ENCODE data around the gene ZNF219. TPM values are rescaled to one million over a fixed set of nuclear protein-coding genes. Genes with fewer than 3 reads are reported as not detected.

The ZNF219 gene
- polyA plus RNA-seq, 3 donors = 14.4 to 56.1 (median 18.6) TPM

GRCh38 chr14:21103710-21104447 is 5.4 kb upstream of the ZNF219 start:
- 0% methylated on average over 59 to 62 of the region's 62 CpGs for WGBS, 3 donors

GRCh38 chr14:21103411-21103709 is 4.9 kb upstream of the ZNF219 start:
- WGBS, 3 donors = 1% methylated on average over 9 of the region's 9 CpGs
- peak overlapping the region; percentile 76 for H3K27ac ChIP-seq (ENCODE audit: low read depth, low read length)

More at GRCh38 chr14:21103710-21104447, 5.4 kb upstream of the ZNF219 start:
- H3K27ac ChIP-seq (ENCODE audit: low read depth, low read length) = peak overlapping the region; percentile 76

GRCh38 chr14:21102521-21103410 is 4.3 kb upstream of the ZNF219 start:
- WGBS, 3 donors = 19 to 23% (median 20%) methylated on average over 9 of the region's 9 CpGs
- no peak overlapping the region for H3K27ac ChIP-seq (ENCODE audit: low read depth, low read length)

GRCh38 chr14:21101802-21102413 is 3.5 kb upstream of the ZNF219 start:
- 87 to 91% (median 89%) methylated on average over 8 of the region's 8 CpGs for WGBS, 3 donors
- H3K27ac ChIP-seq (ENCODE audit: low read depth, low read length) = no peak overlapping the region

GRCh38 chr14:21100931-21101330 is 2.5 kb upstream of the ZNF219 start, which contains the start of gene TMEM253:
Gene TMEM253 (plus strand): TSS chr14:21101066. CDS start chr14:21101344, 278 bp downstream.
- no peak within 1 kb of the TSS for H3K27ac ChIP-seq (ENCODE audit: low read depth, low read length)
- WGBS, 3 donors = 81 to 83% (median 82%) methylated on average over 5 of the region's 5 CpGs

GRCh38 chr14:21099596-21099985 is 1.1 kb upstream of the ZNF219 start:
- WGBS, 3 donors = 58 to 80% (median 79%) methylated on average over 5 of the region's 5 CpGs
- H3K27ac ChIP-seq (ENCODE audit: low read depth, low read length) = no peak overlapping the region

- no peak overlapping the region for H3K27ac ChIP-seq (ENCODE audit: low read depth, low read length)
- 6 to 15% (median 12%) methylated on average over 16 of the region's 16 CpGs for WGBS, 3 donors
Measured at GRCh38 chr14:21098892-21099595, 589 bp upstream of the ZNF219 start.

GRCh38 chr14:21097636-21098075 is 799 bp downstream of the ZNF219 start:
- 0 to 9% (median 7%) methylated on average over 3 to 19 of the region's 19 CpGs for WGBS, 3 donors
- H3K27ac ChIP-seq (ENCODE audit: low read depth, low read length) = no peak overlapping the region

- no peak overlapping the region for H3K27ac ChIP-seq (ENCODE audit: low read depth, low read length)
- 34 to 67% (median 61%) methylated on average over 10 of the region's 10 CpGs for WGBS, 3 donors
Measured at GRCh38 chr14:21096978-21097635, 1.3 kb downstream of the ZNF219 start.

- 64 to 74% (median 72%) methylated on average over 3 of the region's 3 CpGs for WGBS, 3 donors
- H3K27ac ChIP-seq (ENCODE audit: low read depth, low read length) = no peak overlapping the region
Measured at GRCh38 chr14:21096438-21096837, 2.0 kb downstream of the ZNF219 start.

- H3K27ac ChIP-seq (ENCODE audit: low read depth, low read length) = no peak overlapping the region
- WGBS, 3 donors = 55 to 66% (median 56%) methylated on average over 6 of the region's 6 CpGs
Measured at GRCh38 chr14:21095430-21096205, 2.8 kb downstream of the ZNF219 start.

GRCh38 chr14:21093769-21094681 is 4.4 kb downstream of the ZNF219 start:
- H3K27ac ChIP-seq (ENCODE audit: low read depth, low read length) = no peak overlapping the region
- 60 to 67% (median 65%) methylated on average over 7 of the region's 7 CpGs for WGBS, 3 donors

- H3K27ac ChIP-seq (ENCODE audit: low read depth, low read length) = no peak overlapping the region
- WGBS, 3 donors = 83 to 84% (median 83%) methylated on average over 36 of the region's 36 CpGs
Measured at GRCh38 chr14:21093018-21093417, 5.4 kb downstream of the ZNF219 start.

- H3K27ac ChIP-seq (ENCODE audit: low read depth, low read length) = no peak overlapping the region
- WGBS, 3 donors = 37 to 57% (median 43%) methylated on average over 38 to 59 of the region's 59 CpGs
Measured at GRCh38 chr14:21092273-21093011, 6.0 kb downstream of the ZNF219 start.

GRCh38 chr14:21091821-21092272 is 6.6 kb downstream of the ZNF219 start:
- WGBS, 3 donors = 89 to 95% (median 94%) methylated on average over 31 to 42 of the region's 42 CpGs
- H3K27ac ChIP-seq (ENCODE audit: low read depth, low read length) = no peak overlapping the region

All from adipose tissue (tissue), 3 donors.